KMS-11 (cell line): Measurements from ENCODE around the gene SMIM14.
"Not testable (repeated sequence)": the region's sequence is repeated elsewhere in the genome, so short reads cannot be mapped to it uniquely, and the experiment has no call there.

Experiments
- H2AFZ ChIP-seq: fragments of 200-600 bp; sonication (generic); 2 replicates; pipeline ENCODE4 v1.6.1; 2016; ENCODE audit warnings: antibody characterized with exemption, mixed run types, low read depth
- H3K27ac ChIP-seq: fragments of 200-600 bp; sonication (generic); 2 replicates; pipeline ENCODE4 v1.6.1; 2016; ENCODE audit warnings: mild to moderate bottlenecking, mixed run types
- H3K27me3 ChIP-seq: fragments of 200-600 bp; sonication (generic); 2 replicates; pipeline ENCODE4 v1.6.1; 2017; ENCODE audit warnings: mild to moderate bottlenecking, low read depth, mixed run types, moderate library complexity; ENCODE audit not compliant: insufficient read depth
- H3K36me3 ChIP-seq: fragments of 200-600 bp; sonication (generic); 2 replicates; pipeline ENCODE4 v1.6.1; 2017; ENCODE audit warnings: mild to moderate bottlenecking, mixed run types; ENCODE audit not compliant: insufficient read depth
- H3K4me1 ChIP-seq: fragments of 200-600 bp; sonication (generic); 2 replicates; pipeline ENCODE4 v1.6.1; 2016; ENCODE audit warnings: mild to moderate bottlenecking, low read depth, mixed run types; ENCODE audit not compliant: poor library complexity, severe bottlenecking
- H3K4me2 ChIP-seq: fragments of 200-600 bp; sonication (generic); 2 replicates; pipeline ENCODE4 v1.7.0; 2016; ENCODE audit warnings: mild to moderate bottlenecking, mixed run types
- H3K4me3 ChIP-seq: fragments of 200-600 bp; sonication (generic); IDR thresholded peaks from 2 replicates; pipeline ENCODE4 v1.6.1; 2017; ENCODE audit warnings: low read depth, low read length, mixed read lengths; ENCODE audit not compliant: insufficient read depth
- H3K79me2 ChIP-seq: fragments of 200-600 bp; sonication (generic); 2 replicates; pipeline ENCODE4 v1.6.1; 2016; ENCODE audit warnings: low read depth, mixed run types; ENCODE audit not compliant: insufficient read depth
- H3K9ac ChIP-seq: fragments of 200-600 bp; sonication (generic); 2 replicates; pipeline ENCODE4 v1.6.1; 2016; ENCODE audit warnings: mild to moderate bottlenecking, mixed run types
- H4K20me1 ChIP-seq: fragments of 200-600 bp; sonication (generic); 2 replicates; pipeline ENCODE4 v1.6.1; 2016; ENCODE audit warnings: mild to moderate bottlenecking, mixed run types; ENCODE audit not compliant: insufficient read depth
- CTCF ChIP-seq: fragments of 200-600 bp; sonication (generic); conservative IDR thresholded peaks from 2 replicates; pipeline ENCODE4 v1.6.1; 2017; ENCODE audit warnings: low read depth, mild to moderate bottlenecking, antibody characterized with exemption, low read length, moderate library complexity, mixed read lengths

Gene SMIM14

GRCh38 chr4:39638354-39639239, at the start of gene SMIM14:
SMIM14 (minus strand) TSS chr4:39638865; CDS start chr4:39605145, 33,720 bp downstream.
- Histone ChIP-seq H4K20me1 (no peaks in the 10 kb centered on the region), H2AFZ (peak within 1 kb of the TSS; percentile 69), H3K79me2 (no peaks in the 10 kb centered on the region), H3K27ac (no peak within 1 kb of the TSS), H3K9ac (peak within 1 kb of the TSS; percentile 31; the same call in 1 of the 2 replicates), H3K27me3 (0 out of 2 replicates have a peak, but pooled peaks cover 7% of the 10 kb centered on the region), H3K4me2 (peak within 1 kb of the TSS; percentile 87), H3K4me3 (peak within 1 kb of the TSS; percentile 23), H3K4me1 (peaks cover 25% of the 10 kb centered on the region), H3K36me3 (no peaks in the 10 kb centered on the region)
- no peak for TF ChIP-seq CTCF

GRCh38 chr4:39687014-39687413, 48.3 kb upstream of the SMIM14 start:
- Histone ChIP-seq H3K4me2 (no peak overlapping the region), H3K4me3 (no peak overlapping the region)
- no peak for TF ChIP-seq CTCF

GRCh38 chr4:39685990-39686389, 47.3 kb upstream of the SMIM14 start:
- no peaks in the 10 kb centered on the region for H3K36me3 ChIP-seq
- H3K79me2 ChIP-seq: no peaks in the 10 kb centered on the region
- no peak overlapping the region for H2AFZ ChIP-seq
- TF ChIP-seq CTCF: no peak
- no peak overlapping the region for H3K4me3 ChIP-seq
- H3K27ac ChIP-seq: no peak overlapping the region
- no peak overlapping the region for H3K9ac ChIP-seq
- H3K4me1 ChIP-seq: no peaks in the 10 kb centered on the region
- H4K20me1 ChIP-seq: no peaks in the 10 kb centered on the region
- no peak overlapping the region for H3K4me2 ChIP-seq
- no peaks in the 10 kb centered on the region for H3K27me3 ChIP-seq

More at GRCh38 chr4:39687014-39687413, 48.3 kb upstream of the SMIM14 start:
- H3K27me3 ChIP-seq: no peaks in the 10 kb centered on the region
- no peaks in the 10 kb centered on the region for H3K4me1 ChIP-seq
- no peaks in the 10 kb centered on the region for H4K20me1 ChIP-seq
- H3K27ac ChIP-seq: no peak overlapping the region
- no peaks in the 10 kb centered on the region for H3K36me3 ChIP-seq
- H3K9ac ChIP-seq: no peak overlapping the region
- H3K79me2 ChIP-seq: no peaks in the 10 kb centered on the region
- H2AFZ ChIP-seq: no peak overlapping the region

GRCh38 chr4:39682138-39682537, 43.5 kb upstream of the SMIM14 start:
- H3K27me3 ChIP-seq: no peaks in the 10 kb centered on the region
- no peak overlapping the region for H3K27ac ChIP-seq
- H4K20me1 ChIP-seq: no peaks in the 10 kb centered on the region
- no peak overlapping the region for H3K4me2 ChIP-seq
- no peaks in the 10 kb centered on the region for H3K36me3 ChIP-seq
- H3K9ac ChIP-seq: no peak overlapping the region
- no peak for TF ChIP-seq CTCF
- no peak overlapping the region for H2AFZ ChIP-seq
- H3K4me1 ChIP-seq: no peaks in the 10 kb centered on the region
- H3K79me2 ChIP-seq: no peaks in the 10 kb centered on the region
- H3K4me3 ChIP-seq: no peak overlapping the region

GRCh38 chr4:39681003-39681402, 42.3 kb upstream of the SMIM14 start:
- not testable (repeated sequence) for H3K9ac ChIP-seq, H3K27me3 ChIP-seq, H3K79me2 ChIP-seq, H3K4me1 ChIP-seq, H2AFZ ChIP-seq, H3K4me2 ChIP-seq, H3K27ac ChIP-seq, H3K36me3 ChIP-seq, H3K4me3 ChIP-seq, H4K20me1 ChIP-seq

- not testable (repeated sequence) for H3K4me1 ChIP-seq, H3K79me2 ChIP-seq, H3K27ac ChIP-seq, H3K27me3 ChIP-seq, H3K9ac ChIP-seq, H2AFZ ChIP-seq, H3K4me2 ChIP-seq, H4K20me1 ChIP-seq, H3K36me3 ChIP-seq, H3K4me3 ChIP-seq
Observed at GRCh38 chr4:39675681-39676080, 37.0 kb upstream of the SMIM14 start.

GRCh38 chr4:39670296-39670695, 31.6 kb upstream of the SMIM14 start:
- not testable (repeated sequence) for H3K4me2 ChIP-seq, H2AFZ ChIP-seq, H4K20me1 ChIP-seq, H3K36me3 ChIP-seq, H3K4me3 ChIP-seq, H3K27ac ChIP-seq, H3K27me3 ChIP-seq, H3K9ac ChIP-seq, H3K4me1 ChIP-seq, H3K79me2 ChIP-seq
